ENCODE data around the gene RRP1B. TPM values are rescaled to one million over a fixed set of nuclear protein-coding genes. Genes with fewer than 3 reads are reported as not detected.
A peak's percentile ranks its signal among the peaks of the same experiment; 100 is the strongest.

Gene RRP1B
- total RNA-seq, 1 donor from 2014 or later = 45.0 TPM

GRCh38 chr21:43640400-43640799, 19.0 kb upstream of the RRP1B start:
- Histone ChIP-seq H3K9ac (no peak overlapping the region), H3K4me3 (no peak overlapping the region), H3K4me2 (no peak overlapping the region), H3K79me2 (ENCODE audit: low read depth) (no peaks in the 10 kb centered on the region), H3F3A (ENCODE audit: low read depth) (no peaks in the 10 kb centered on the region), H3K27me3 (no peaks in the 10 kb centered on the region), H3K4me1 (no peaks in the 10 kb centered on the region), H4K20me1 (ENCODE audit: low read depth) (no peaks in the 10 kb centered on the region), H3K36me3 (no peaks in the 10 kb centered on the region), H2AFZ (replicated peaks) (no peak overlapping the region), H3K27ac (no peak overlapping the region), H3K9me3 (ENCODE audit: low read depth) (no peaks in the 10 kb centered on the region)
- Mint-ChIP-seq H3K27me3 (ENCODE audit: insufficient read depth, low read depth) (no peaks in the 10 kb centered on the region), H3K27ac (no peak overlapping the region), H3K4me3 (no peak overlapping the region), H3K36me3 (no peaks in the 10 kb centered on the region), H3K4me1 (peaks cover 16% of the 10 kb centered on the region), H3K9me3 (no peaks in the 10 kb centered on the region)
- DNase-seq (ENCODE audit: low spot score) = no peak
- no peak for TF ChIP-seq EZH2phosphoT487 (IDR thresholded peaks at IDR 0.05)
- TF ChIP-seq CTCF (IDR thresholded peaks at IDR 0.05) = no peak
- no peak for TF ChIP-seq EZH2 (IDR thresholded peaks at IDR 0.05)

DNA sequence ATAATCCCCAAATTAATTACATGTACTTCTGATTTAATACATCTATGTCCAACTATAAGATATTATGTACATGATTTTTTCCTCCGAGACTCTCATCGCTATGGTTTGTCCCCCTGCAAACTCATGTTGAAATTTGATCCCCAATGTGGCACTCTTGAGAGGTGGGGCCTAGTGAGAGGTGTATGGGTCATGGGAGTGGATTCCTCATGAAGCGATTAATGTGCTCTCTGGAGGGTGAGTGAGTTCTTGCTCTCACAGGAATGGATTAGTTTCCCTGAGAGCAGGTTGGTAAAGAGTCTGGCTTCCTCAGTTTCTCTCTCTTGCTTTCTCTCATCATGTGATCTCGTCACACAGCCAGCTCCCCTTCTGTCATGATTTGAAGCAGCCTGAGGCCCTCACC, 16.2 kb upstream of the RRP1B start:
- no peaks in the 10 kb centered on the region for H3K27me3 ChIP-seq
- no peaks in the 10 kb centered on the region for H3K27me3 Mint-ChIP-seq (ENCODE audit: insufficient read depth, low read depth)
- H3K9me3 Mint-ChIP-seq = no peaks in the 10 kb centered on the region
- no peaks in the 10 kb centered on the region for H3K4me1 ChIP-seq
- H3K27ac ChIP-seq = no peak overlapping the region
- H3K4me3 Mint-ChIP-seq = no peak overlapping the region
- H3K79me2 ChIP-seq (ENCODE audit: low read depth) = no peaks in the 10 kb centered on the region
- H3K36me3 ChIP-seq = no peaks in the 10 kb centered on the region
- peak overlapping the region; percentile 33 for H3K27ac Mint-ChIP-seq
- no peak overlapping the region for H3K4me3 ChIP-seq
- H4K20me1 ChIP-seq (ENCODE audit: low read depth) = no peaks in the 10 kb centered on the region
- H3F3A ChIP-seq (ENCODE audit: low read depth) = peaks cover 2% of the 10 kb centered on the region
- no peaks in the 10 kb centered on the region for H3K36me3 Mint-ChIP-seq
- no peak overlapping the region for H2AFZ ChIP-seq (replicated peaks)
- peaks cover 27% of the 10 kb centered on the region for H3K4me1 Mint-ChIP-seq
- no peaks in the 10 kb centered on the region for H3K9me3 ChIP-seq (ENCODE audit: low read depth)
- TF ChIP-seq EZH2phosphoT487 (IDR thresholded peaks at IDR 0.05) (no peak), EZH2 (IDR thresholded peaks at IDR 0.05) (no peak), CTCF (IDR thresholded peaks at IDR 0.05) (no peak)
- no peak overlapping the region for H3K4me2 ChIP-seq
- H3K9ac ChIP-seq = no peak overlapping the region
- no peak for DNase-seq (ENCODE audit: low spot score)

DNA sequence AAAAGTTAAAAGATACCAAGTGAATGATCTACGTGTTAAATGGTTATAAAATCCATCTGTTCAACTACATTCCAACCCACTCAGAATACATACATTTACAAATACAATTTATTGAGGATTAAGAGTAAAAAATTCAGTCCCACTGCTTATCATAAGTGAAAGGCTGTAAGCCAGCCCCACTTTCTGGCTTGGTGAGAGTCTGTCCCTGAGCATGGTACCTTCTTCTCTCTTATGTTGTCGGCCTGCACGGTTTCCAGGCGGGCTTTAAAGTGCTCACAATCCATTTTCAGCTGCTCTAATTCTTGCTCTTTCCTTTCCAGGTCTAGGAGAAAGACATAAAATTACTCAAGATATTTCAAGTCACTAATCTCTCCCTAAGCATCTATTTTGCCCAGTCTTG, 15.3 kb upstream of the RRP1B start:
- no peak overlapping the region for H2AFZ ChIP-seq (replicated peaks)
- H3K4me1 ChIP-seq = no peaks in the 10 kb centered on the region
- no peak overlapping the region for H3K4me2 ChIP-seq
- H3K9ac ChIP-seq = no peak overlapping the region
- H3K27ac ChIP-seq = no peak overlapping the region
- H3K9me3 ChIP-seq (ENCODE audit: low read depth) = no peaks in the 10 kb centered on the region
- no peaks in the 10 kb centered on the region for H4K20me1 ChIP-seq (ENCODE audit: low read depth)
- H3K4me3 Mint-ChIP-seq = no peak overlapping the region
- H3K4me3 ChIP-seq = no peak overlapping the region
- no peaks in the 10 kb centered on the region for H3K36me3 Mint-ChIP-seq
- no peaks in the 10 kb centered on the region for H3K36me3 ChIP-seq
- no peak for DNase-seq (ENCODE audit: low spot score)
- H3K27me3 Mint-ChIP-seq (ENCODE audit: insufficient read depth, low read depth) = no peaks in the 10 kb centered on the region
- TF ChIP-seq EZH2 (IDR thresholded peaks at IDR 0.05) = no peak
- no peak for TF ChIP-seq EZH2phosphoT487 (IDR thresholded peaks at IDR 0.05)
- no peak for TF ChIP-seq CTCF (IDR thresholded peaks at IDR 0.05)
- H3K27me3 ChIP-seq = no peaks in the 10 kb centered on the region
- no peaks in the 10 kb centered on the region for H3K79me2 ChIP-seq (ENCODE audit: low read depth)
- H3K4me1 Mint-ChIP-seq = peaks cover 27% of the 10 kb centered on the region
- no peak overlapping the region for H3K27ac Mint-ChIP-seq
- no peaks in the 10 kb centered on the region for H3K9me3 Mint-ChIP-seq
- peaks cover 2% of the 10 kb centered on the region for H3F3A ChIP-seq (ENCODE audit: low read depth)

Measured in neural progenitor cell (in vitro differentiated cells).